Fibroblast of skin of left quadriceps (primary cell): ENCODE measurements around the gene LCE2C.

Source experiments
- DNase-seq, 2 experiments: peaks; one replicate each; pipeline ENCODE4 v3.0.0-alpha.2; 2013; ENCODE audit warnings: low read depth in 2 of 2

Gene LCE2C

DNA sequence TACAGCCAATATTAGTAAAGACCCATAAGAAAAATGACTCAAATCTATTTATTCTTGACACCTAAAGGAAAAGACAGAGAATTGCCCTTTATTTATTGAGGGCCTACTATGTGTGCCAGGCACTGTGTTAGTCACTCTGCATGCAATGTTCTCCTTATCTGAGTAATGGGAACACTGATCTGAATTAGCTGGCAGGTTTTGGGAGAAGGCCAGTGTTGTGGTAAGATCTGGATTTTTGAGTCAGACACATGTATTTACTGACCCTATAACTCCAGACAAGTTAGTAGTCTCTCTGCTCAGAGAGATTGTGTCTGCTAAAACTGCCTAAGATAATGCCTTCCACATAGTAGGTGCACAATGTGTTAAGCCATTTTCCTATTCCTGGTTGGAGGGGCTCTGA lies 50.2 kb downstream of the LCE2C start:
- no peak for DNase-seq
